ENCODE data around the gene NES. TPM values are rescaled to one million over a fixed set of nuclear protein-coding genes. Genes with fewer than 3 reads are reported as not detected.

The NES gene
- total and polyA plus RNA-seq, 2 experiments from 2014 or later, result 3.6 to 13.8 TPM

GRCh38 chr1:156648951-156649350, 28.3 kb downstream of the NES start:
- H3K27me3 ChIP-seq, result peaks cover 64% of the 10 kb centered on the region
- H4K20me1 ChIP-seq (ENCODE audit: insufficient read depth, poor library complexity, severe bottlenecking), result no peaks in the 10 kb centered on the region
- no peaks in the 10 kb centered on the region for H3K36me3 ChIP-seq (replicated peaks; ENCODE audit: insufficient read depth, low read depth)
- no peaks in the 10 kb centered on the region for H3K9me3 ChIP-seq (ENCODE audit: low read depth)
- TF ChIP-seq EZH2 (IDR thresholded peaks at IDR 0.05; ENCODE audit: borderline replicate concordance), result no peak
- TF ChIP-seq CTCF (IDR thresholded peaks at IDR 0.05; ENCODE audit: poor library complexity), result no peak
- H3K4me1 ChIP-seq (ENCODE audit: insufficient read depth), result no peaks in the 10 kb centered on the region
- no peaks in the 10 kb centered on the region for H3K9me2 ChIP-seq (replicated peaks; ENCODE audit: insufficient read depth)
- no peak overlapping the region for H3K4me2 ChIP-seq
- H3K27ac ChIP-seq, result no peak overlapping the region
- no peak overlapping the region for H2AFZ ChIP-seq
- no peaks in the 10 kb centered on the region for H3K79me2 ChIP-seq
- no peak for DNase-seq (ENCODE audit: low spot score)
- H3K4me3 ChIP-seq, result no peak overlapping the region
- 14% methylated on average over 2 of the region's 2 CpGs for WGBS (ENCODE audit: low lambda C conversion rate, missing lambda C conversion rate)

- 82% methylated on average over 10 of the region's 10 CpGs for WGBS (ENCODE audit: low lambda C conversion rate, missing lambda C conversion rate)
- Histone ChIP-seq H3K27me3 (peaks cover 64% of the 10 kb centered on the region), H3K4me3 (no peak overlapping the region), H3K9me2 (replicated peaks; ENCODE audit: insufficient read depth) (no peaks in the 10 kb centered on the region), H3K36me3 (replicated peaks; ENCODE audit: insufficient read depth, low read depth) (no peaks in the 10 kb centered on the region), H4K20me1 (ENCODE audit: insufficient read depth, poor library complexity, severe bottlenecking) (no peaks in the 10 kb centered on the region), H2AFZ (no peak overlapping the region), H3K4me2 (no peak overlapping the region), H3K79me2 (no peaks in the 10 kb centered on the region), H3K27ac (no peak overlapping the region), H3K9me3 (ENCODE audit: low read depth) (no peaks in the 10 kb centered on the region), H3K4me1 (ENCODE audit: insufficient read depth) (no peaks in the 10 kb centered on the region)
- no peak for TF ChIP-seq EZH2 (IDR thresholded peaks at IDR 0.05; ENCODE audit: borderline replicate concordance)
- DNase-seq (ENCODE audit: low spot score), result no peak
These were observed 28.7 kb downstream of the NES start for GRCh38 chr1:156648496-156648895.

- WGBS (ENCODE audit: low lambda C conversion rate, missing lambda C conversion rate), result 86% methylated on average over 10 of the region's 10 CpGs
- Histone ChIP-seq H4K20me1 (ENCODE audit: insufficient read depth, poor library complexity, severe bottlenecking) (no peaks in the 10 kb centered on the region), H3K4me1 (ENCODE audit: insufficient read depth) (peaks cover 1% of the 10 kb centered on the region), H3K9me3 (ENCODE audit: low read depth) (no peaks in the 10 kb centered on the region), H3K4me2 (no peak overlapping the region), H3K9me2 (replicated peaks; ENCODE audit: insufficient read depth) (no peaks in the 10 kb centered on the region), H3K36me3 (replicated peaks; ENCODE audit: insufficient read depth, low read depth) (no peaks in the 10 kb centered on the region), H3K79me2 (no peaks in the 10 kb centered on the region), H2AFZ (no peak overlapping the region), H3K27me3 (peaks cover 74% of the 10 kb centered on the region), H3K4me3 (no peak overlapping the region), H3K27ac (no peak overlapping the region)
- no peak for DNase-seq (ENCODE audit: low spot score)
- TF ChIP-seq EZH2 (IDR thresholded peaks at IDR 0.05; ENCODE audit: borderline replicate concordance) (no peak), CTCF (IDR thresholded peaks at IDR 0.05; ENCODE audit: poor library complexity) (no peak), EZH2phosphoT487 (IDR thresholded peaks at IDR 0.05; ENCODE audit: low read depth, severe bottlenecking, unreplicated experiment) (no peak)
These were observed 29.9 kb downstream of the NES start for GRCh38 chr1:156647351-156647750.

DNA sequence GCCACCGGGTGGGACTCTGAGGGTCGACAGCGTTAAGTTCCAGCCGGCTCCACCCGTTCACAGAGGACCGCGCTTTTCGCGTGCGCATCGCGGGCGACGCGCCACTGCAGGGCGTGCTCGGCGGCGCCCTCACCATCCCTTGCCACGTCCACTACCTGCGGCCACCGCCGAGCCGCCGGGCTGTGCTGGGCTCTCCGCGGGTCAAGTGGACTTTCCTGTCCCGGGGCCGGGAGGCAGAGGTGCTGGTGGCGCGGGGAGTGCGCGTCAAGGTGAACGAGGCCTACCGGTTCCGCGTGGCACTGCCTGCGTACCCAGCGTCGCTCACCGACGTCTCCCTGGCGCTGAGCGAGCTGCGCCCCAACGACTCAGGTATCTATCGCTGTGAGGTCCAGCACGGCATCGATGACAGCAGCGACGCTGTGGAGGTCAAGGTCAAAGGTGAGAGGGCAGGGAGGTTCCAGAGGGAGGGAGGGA, 30.4 kb downstream of the NES start:
- Histone ChIP-seq H3K4me2 (no peak overlapping the region), H3K9me3 (ENCODE audit: low read depth) (no peaks in the 10 kb centered on the region), H4K20me1 (ENCODE audit: insufficient read depth, poor library complexity, severe bottlenecking) (no peaks in the 10 kb centered on the region), H3K27me3 (peaks cover 75% of the 10 kb centered on the region), H3K4me1 (ENCODE audit: insufficient read depth) (peaks cover 7% of the 10 kb centered on the region), H3K9me2 (replicated peaks; ENCODE audit: insufficient read depth) (no peaks in the 10 kb centered on the region), H3K27ac (no peak overlapping the region), H2AFZ (no peak overlapping the region), H3K36me3 (replicated peaks; ENCODE audit: insufficient read depth, low read depth) (no peaks in the 10 kb centered on the region), H3K79me2 (no peaks in the 10 kb centered on the region), H3K4me3 (no peak overlapping the region)
- WGBS (ENCODE audit: low lambda C conversion rate, missing lambda C conversion rate), result 56% methylated on average over 18 of the region's 51 CpGs
- DNase-seq (ENCODE audit: low spot score), result no peak
- no peak for TF ChIP-seq EZH2 (IDR thresholded peaks at IDR 0.05; ENCODE audit: borderline replicate concordance)
- TF ChIP-seq EZH2phosphoT487 (IDR thresholded peaks at IDR 0.05; ENCODE audit: low read depth, severe bottlenecking, unreplicated experiment), result no peak
- TF ChIP-seq CTCF (IDR thresholded peaks at IDR 0.05; ENCODE audit: poor library complexity), result no peak
